ENCODE data around the gene PDCD5.
"Not testable (repeated sequence)": the region's sequence is repeated elsewhere in the genome, so short reads cannot be mapped to it uniquely, and the experiment has no call there.

PDCD5 gene

GRCh38 chr19:32576790-32577189 is 4.2 kb upstream of the PDCD5 start:
- no peak for DNase-seq (ENCODE audit: low read depth in 2 of 2)

- DNase-seq (ENCODE audit: low read depth in 2 of 2): no peak
These were observed 563 bp upstream of the PDCD5 start for GRCh38 chr19:32580353-32580900.

GRCh38 chr19:32581705-32582179 is 752 bp downstream of the PDCD5 start:
- no peak for DNase-seq (ENCODE audit: low read depth in 2 of 2)

- DNase-seq (ENCODE audit: low read depth in 2 of 2): not testable (repeated sequence)
These were observed 6.9 kb downstream of the PDCD5 start for GRCh38 chr19:32587747-32588504.

- no peak for DNase-seq (ENCODE audit: low read depth in 2 of 2)
These were observed 13.0 kb downstream of the PDCD5 start for GRCh38 chr19:32594021-32594420.

- no peak for DNase-seq (ENCODE audit: low read depth in 2 of 2)
These were observed 14.5 kb downstream of the PDCD5 start for GRCh38 chr19:32595491-32595890.

- no peak for DNase-seq (ENCODE audit: low read depth in 2 of 2)
These were observed 17.0 kb downstream of the PDCD5 start for GRCh38 chr19:32598022-32598421.

GRCh38 chr19:32599258-32599657 is 18.3 kb downstream of the PDCD5 start:
- DNase-seq (ENCODE audit: low read depth in 2 of 2): no peak

- DNase-seq (ENCODE audit: low read depth in 2 of 2): no peak
These were observed 18.8 kb downstream of the PDCD5 start for GRCh38 chr19:32599736-32600157.

GRCh38 chr19:32603961-32604360 is 23.0 kb downstream of the PDCD5 start:
- DNase-seq (ENCODE audit: low read depth in 2 of 2): no peak

GRCh38 chr19:32605544-32605943 is 24.6 kb downstream of the PDCD5 start:
- DNase-seq (ENCODE audit: low read depth in 2 of 2): no peak

GRCh38 chr19:32606289-32606688 is 25.3 kb downstream of the PDCD5 start:
- no peak for DNase-seq (ENCODE audit: low read depth in 2 of 2)

GRCh38 chr19:32607479-32607878 is 26.5 kb downstream of the PDCD5 start:
- DNase-seq (ENCODE audit: low read depth in 2 of 2): no peak

- DNase-seq (ENCODE audit: low read depth in 2 of 2): no peak
These were observed 30.2 kb downstream of the PDCD5 start for GRCh38 chr19:32611161-32611560.

- DNase-seq (ENCODE audit: low read depth in 2 of 2): no peak
These were observed 32.0 kb downstream of the PDCD5 start for GRCh38 chr19:32613008-32613407.

- no peak for DNase-seq (ENCODE audit: low read depth in 2 of 2)
These were observed 33.9 kb downstream of the PDCD5 start for GRCh38 chr19:32614916-32615315.

- no peak for DNase-seq (ENCODE audit: low read depth in 2 of 2)
These were observed 34.6 kb downstream of the PDCD5 start for GRCh38 chr19:32615569-32615968.

- no peak for DNase-seq (ENCODE audit: low read depth in 2 of 2)
These were observed 38.2 kb downstream of the PDCD5 start for GRCh38 chr19:32619051-32619685.

GRCh38 chr19:32622002-32622401 is 41.0 kb downstream of the PDCD5 start:
- no peak for DNase-seq (ENCODE audit: low read depth in 2 of 2)

GRCh38 chr19:32624410-32624809 is 43.4 kb downstream of the PDCD5 start:
- DNase-seq (ENCODE audit: low read depth in 2 of 2): no peak

- DNase-seq (ENCODE audit: low read depth in 2 of 2): no peak
These were observed 46.0 kb downstream of the PDCD5 start for GRCh38 chr19:32626969-32627368.

GRCh38 chr19:32627714-32628270 is 46.8 kb downstream of the PDCD5 start:
- DNase-seq (ENCODE audit: low read depth in 2 of 2): no peak

- no peak for DNase-seq (ENCODE audit: low read depth in 2 of 2)
These were observed 49.3 kb downstream of the PDCD5 start for GRCh38 chr19:32630338-32630737.

All from stimulated activated CD8-positive, alpha-beta memory T cell treated with anti-CD3 and anti-CD28 coated beads, Interleukin-2, amount 100 ng/mL, for 48 hours (primary cell).